A673 (cell line): Measurements from ENCODE around the gene VAV2.

ENCODE experiments used
- EZH2 ChIP-seq: fragments of 200-600 bp; sonication (generic); IDR thresholded peaks from 2 replicates; pipeline ENCODE4 v1.6.1; 2017; ENCODE audit warnings: borderline replicate concordance, low read depth, mild to moderate bottlenecking, mixed read lengths, antibody characterized with exemption, low read length; ENCODE audit not compliant: poor library complexity, severe bottlenecking
- TF ChIP-seq, protein P1 (sequence below): fragments of 300-800, 200-600 bp; sonication (generic); conservative IDR thresholded peaks from 2 replicates; pipeline ENCODE4 v1.5.1; 2017; ENCODE audit warnings: low read depth, mild to moderate bottlenecking, antibody characterized with exemption, low read length, moderate library complexity, mixed read lengths

DNA sequence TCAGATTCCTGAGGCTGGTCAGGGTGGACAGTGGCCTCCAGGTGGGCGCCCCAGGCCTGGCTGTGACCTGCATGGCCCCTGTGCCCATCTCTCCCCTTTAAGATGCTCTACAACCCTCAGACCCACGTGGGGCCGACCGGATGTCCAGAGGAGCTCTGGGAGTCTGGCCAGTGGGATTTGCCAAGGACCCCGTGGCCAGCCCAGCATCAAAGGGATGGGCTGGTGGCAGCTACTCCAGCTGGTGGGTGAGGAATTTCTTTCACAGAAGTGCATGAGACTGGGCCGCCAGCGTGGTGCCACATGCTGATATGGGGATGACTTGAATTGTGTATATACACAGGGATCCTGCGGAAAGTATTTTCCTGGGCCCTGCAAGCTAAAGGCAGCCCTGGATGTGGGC lies 159.2 kb downstream of the VAV2 start:
- TF ChIP-seq, protein P1, sequence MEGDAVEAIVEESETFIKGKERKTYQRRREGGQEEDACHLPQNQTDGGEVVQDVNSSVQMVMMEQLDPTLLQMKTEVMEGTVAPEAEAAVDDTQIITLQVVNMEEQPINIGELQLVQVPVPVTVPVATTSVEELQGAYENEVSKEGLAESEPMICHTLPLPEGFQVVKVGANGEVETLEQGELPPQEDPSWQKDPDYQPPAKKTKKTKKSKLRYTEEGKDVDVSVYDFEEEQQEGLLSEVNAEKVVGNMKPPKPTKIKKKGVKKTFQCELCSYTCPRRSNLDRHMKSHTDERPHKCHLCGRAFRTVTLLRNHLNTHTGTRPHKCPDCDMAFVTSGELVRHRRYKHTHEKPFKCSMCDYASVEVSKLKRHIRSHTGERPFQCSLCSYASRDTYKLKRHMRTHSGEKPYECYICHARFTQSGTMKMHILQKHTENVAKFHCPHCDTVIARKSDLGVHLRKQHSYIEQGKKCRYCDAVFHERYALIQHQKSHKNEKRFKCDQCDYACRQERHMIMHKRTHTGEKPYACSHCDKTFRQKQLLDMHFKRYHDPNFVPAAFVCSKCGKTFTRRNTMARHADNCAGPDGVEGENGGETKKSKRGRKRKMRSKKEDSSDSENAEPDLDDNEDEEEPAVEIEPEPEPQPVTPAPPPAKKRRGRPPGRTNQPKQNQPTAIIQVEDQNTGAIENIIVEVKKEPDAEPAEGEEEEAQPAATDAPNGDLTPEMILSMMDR = no peak
- TF ChIP-seq EZH2 = no peak
